Trophoblast cell (in vitro differentiated cells and primary cell): ENCODE data around the gene TRIM69.

ENCODE experiments used
- DNase-seq, 2 donors: peaks; one replicate each; pipeline ENCODE4 v3.0.0-alpha.2; 2016
- H2AFZ ChIP-seq: 2 replicates; pipeline ENCODE4 v1.6.1; 2013; ENCODE audit warnings: low read length, moderate library complexity, mild to moderate bottlenecking; ENCODE audit not compliant: insufficient read depth, poor library complexity
- H2AK5ac ChIP-seq: 2 replicates; pipeline ENCODE4 v1.6.1; 2013; ENCODE audit warnings: mild to moderate bottlenecking, low read length
- H2BK120ac ChIP-seq: 2 replicates; pipeline ENCODE4 v1.6.1; 2013; ENCODE audit warnings: low read length, mild to moderate bottlenecking, moderate library complexity; ENCODE audit not compliant: insufficient read depth, poor library complexity
- H2BK12ac ChIP-seq: 2 replicates; pipeline ENCODE4 v1.6.1; 2013; ENCODE audit warnings: mild to moderate bottlenecking, low read length, moderate library complexity
- H2BK5ac ChIP-seq: 2 replicates; pipeline ENCODE4 v1.6.1; 2013; ENCODE audit warnings: low read length, low read depth, moderate library complexity, mild to moderate bottlenecking; ENCODE audit not compliant: poor library complexity
- H3K14ac ChIP-seq: 2 replicates; pipeline ENCODE4 v1.6.1; 2013; ENCODE audit warnings: mild to moderate bottlenecking, low read length
- H3K18ac ChIP-seq: 2 replicates; pipeline ENCODE4 v1.6.1; 2013; ENCODE audit warnings: mild to moderate bottlenecking, low read length
- H3K23ac ChIP-seq: 2 replicates; pipeline ENCODE4 v1.6.1; 2013; ENCODE audit warnings: low read length
- H3K27ac ChIP-seq: 2 replicates; pipeline ENCODE4 v1.5.1; 2013; ENCODE audit warnings: low read depth, mild to moderate bottlenecking, inconsistent platforms, low read length, moderate library complexity
- H3K27me3 ChIP-seq: 2 replicates; pipeline ENCODE4 v1.6.1; 2013; ENCODE audit warnings: inconsistent platforms, mild to moderate bottlenecking, low read length, moderate library complexity; ENCODE audit not compliant: insufficient read depth
- H3K36me3 ChIP-seq, 2 experiments: 1 replicate in 1 of 2; 2 replicates in 1 of 2; pipeline ENCODE4 v1.6.1; 2013; ENCODE audit warnings: low read length in 2 of 2, mild to moderate bottlenecking in 2 of 2, moderate library complexity in 1 of 2; ENCODE audit not compliant: insufficient read depth in 2 of 2, control insufficient read depth in 1 of 2
- H3K4ac ChIP-seq: 2 replicates; pipeline ENCODE4 v1.6.1; 2013; ENCODE audit warnings: low read depth, mild to moderate bottlenecking, low read length, moderate library complexity
- H3K4me1 ChIP-seq, 2 experiments: 1 replicate in 1 of 2; 2 replicates in 1 of 2; pipeline ENCODE4 v1.6.1; 2013; ENCODE audit warnings: low read length in 2 of 2, mild to moderate bottlenecking in 2 of 2, moderate library complexity in 1 of 2; ENCODE audit not compliant: insufficient read depth in 2 of 2, control insufficient read depth in 1 of 2
- H3K4me2 ChIP-seq: 2 replicates; pipeline ENCODE4 v1.6.1; 2013; ENCODE audit warnings: inconsistent platforms, mild to moderate bottlenecking, low read length, moderate library complexity
- H3K4me3 ChIP-seq: 2 replicates; pipeline ENCODE4 v1.5.1; 2013; ENCODE audit warnings: mild to moderate bottlenecking, low read depth, low read length, inconsistent platforms
- H3K79me1 ChIP-seq: one replicate; pipeline ENCODE4 v1.6.1; 2013; ENCODE audit warnings: low read length
- H3K79me2 ChIP-seq: 2 replicates; pipeline ENCODE4 v1.6.1; 2013; ENCODE audit warnings: low read length, mild to moderate bottlenecking; ENCODE audit not compliant: control insufficient read depth, insufficient read depth, poor library complexity
- H3K9ac ChIP-seq: 2 replicates; pipeline ENCODE4 v1.6.1; 2013; ENCODE audit warnings: mild to moderate bottlenecking, low read length
- H3K9me3 ChIP-seq: 2 replicates; pipeline ENCODE4 v1.6.1; 2013; ENCODE audit warnings: low read depth, mild to moderate bottlenecking, control low read depth, inconsistent platforms, low read length; ENCODE audit not compliant: insufficient read depth
- H4K12ac ChIP-seq: 2 replicates; pipeline ENCODE4 v1.6.1; 2013; ENCODE audit warnings: low read depth, mild to moderate bottlenecking, low read length, moderate library complexity
- H4K8ac ChIP-seq: 2 replicates; pipeline ENCODE4 v1.6.1; 2013; ENCODE audit warnings: low read depth, mild to moderate bottlenecking, low read length, moderate library complexity
- H4K91ac ChIP-seq: one replicate; pipeline ENCODE4 v1.6.1; 2013; ENCODE audit warnings: low read depth, mild to moderate bottlenecking, low read length, moderate library complexity
- WGBS: extraction: QIAGEN DNeasy Blood & Tissue Kit; methylation state at CpG from one replicate; pipeline ENCODE4 v1.1.7; 2013; ENCODE audit warnings: missing lambda C conversion rate; ENCODE audit not compliant: insufficient read length, insufficient coverage; ENCODE audit errors: extremely low coverage; 5-methylcytosine and 5-hydroxymethylcytosine counted together

The TRIM69 gene

DNA sequence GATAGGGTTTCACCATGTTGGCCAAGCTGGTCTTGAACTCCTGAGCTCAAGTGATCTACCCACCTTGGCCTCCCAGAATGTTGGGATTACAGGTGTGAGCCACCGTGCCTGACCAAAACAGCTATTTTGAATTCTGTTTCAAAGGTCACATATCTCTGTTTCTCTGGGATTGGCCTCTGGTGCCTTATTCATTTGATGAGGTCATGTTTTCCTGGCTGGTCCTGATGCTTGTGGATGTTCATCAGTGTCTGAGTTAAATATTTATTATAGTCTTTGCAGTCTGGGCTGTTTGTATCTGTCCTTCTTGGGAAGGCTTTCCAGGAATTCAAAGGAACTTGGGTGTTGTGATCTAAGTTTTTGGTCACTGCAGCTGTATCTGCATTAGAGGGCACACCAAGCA lies 30.3 kb upstream of the TRIM69 start:
- no CpG with 5 or more reads among the region's 1 CpG for WGBS
- no peak overlapping the region for H3K4me2 ChIP-seq
- H3K18ac ChIP-seq = no peak overlapping the region

DNA sequence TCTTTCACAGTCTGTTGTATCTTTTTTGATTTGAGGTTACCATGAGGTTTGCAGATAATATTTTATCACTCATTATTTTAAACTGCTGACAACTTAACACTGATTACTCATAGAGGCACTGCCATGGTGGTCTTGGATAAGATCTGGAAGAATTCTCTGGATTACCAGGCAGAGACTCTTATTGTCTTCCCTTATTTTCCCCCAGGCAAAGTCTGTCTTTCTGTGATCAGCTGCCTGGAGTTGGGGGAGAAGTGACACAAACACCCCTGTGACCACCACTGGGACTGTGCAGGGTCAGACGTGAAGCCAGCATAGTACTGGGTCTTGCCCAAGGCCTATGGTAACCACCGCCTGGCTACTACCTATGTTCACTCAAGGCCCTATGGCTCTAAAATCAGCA lies 29.9 kb upstream of the TRIM69 start:
- H2BK5ac ChIP-seq = no peak overlapping the region
- no peak overlapping the region for H4K8ac ChIP-seq
- peak; percentile 69 to 71 for DNase-seq
- H3K27ac ChIP-seq = peak overlapping the region; percentile 30
- H3K9ac ChIP-seq = no peak overlapping the region
- H3K79me1 ChIP-seq = peaks cover under 1% of the 10 kb centered on the region
- no peak overlapping the region for H3K4me2 ChIP-seq
- peaks cover 12 to 17% of the 10 kb centered on the region in 2 experiments for H3K4me1 ChIP-seq
- H2AK5ac ChIP-seq = no peak overlapping the region
- no peak overlapping the region for H3K14ac ChIP-seq
- H4K91ac ChIP-seq = no peak overlapping the region
- no peak overlapping the region for H3K4ac ChIP-seq
- H2BK120ac ChIP-seq = no peak overlapping the region
- H3K23ac ChIP-seq = no peak overlapping the region
- peaks cover 1% of the 10 kb centered on the region for H3K9me3 ChIP-seq
- no peak overlapping the region for H3K18ac ChIP-seq
- WGBS = no CpG with 5 or more reads among the region's 2 CpGs
- H3K36me3 ChIP-seq = no peaks in the 10 kb centered on the region
- H3K4me3 ChIP-seq = no peak overlapping the region
- no peaks in the 10 kb centered on the region for H3K79me2 ChIP-seq
- H2AFZ ChIP-seq = no peak overlapping the region
- no peak overlapping the region for H4K12ac ChIP-seq
- H3K27me3 ChIP-seq = no peaks in the 10 kb centered on the region
- H2BK12ac ChIP-seq = no peak overlapping the region

More for the DNA sequence above, 30.3 kb upstream of the TRIM69 start:
- peak; percentile 78 to 81 for DNase-seq
- Histone ChIP-seq H3K23ac (no peak overlapping the region), H2AK5ac (no peak overlapping the region), H4K12ac (no peak overlapping the region), H2BK120ac (no peak overlapping the region), H2AFZ (no peak overlapping the region), H3K4me1 (peaks cover 12 to 17% of the 10 kb centered on the region in 2 experiments), H2BK12ac (no peak overlapping the region), H3K4ac (no peak overlapping the region), H3K9ac (no peak overlapping the region), H3K27ac (no peak overlapping the region), H3K27me3 (no peaks in the 10 kb centered on the region), H3K36me3 (no peaks in the 10 kb centered on the region), H4K91ac (no peak overlapping the region), H3K14ac (no peak overlapping the region), H3K79me1 (no peaks in the 10 kb centered on the region), H3K9me3 (peaks cover 1% of the 10 kb centered on the region), H3K79me2 (no peaks in the 10 kb centered on the region), H2BK5ac (no peak overlapping the region), H4K8ac (no peak overlapping the region), H3K4me3 (no peak overlapping the region)

- Histone ChIP-seq H3K4me1 (peaks cover 12 to 17% of the 10 kb centered on the region in 2 experiments), H2BK5ac (peak overlapping the region; percentile 10), H4K12ac (no peak overlapping the region), H3K14ac (peak overlapping the region; percentile 18), H3K4me2 (no peak overlapping the region), H3K4me3 (no peak overlapping the region), H3K9ac (no peak overlapping the region), H3K4ac (no peak overlapping the region), H3K79me1 (peaks cover 6% of the 10 kb centered on the region), H2BK12ac (no peak overlapping the region), H4K8ac (no peak overlapping the region), H2AK5ac (no peak overlapping the region), H3K27me3 (no peaks in the 10 kb centered on the region), H3K9me3 (peaks cover 1% of the 10 kb centered on the region), H4K91ac (peak overlapping the region; percentile 40), H3K18ac (no peak overlapping the region), H3K36me3 (no peaks in the 10 kb centered on the region), H3K23ac (no peak overlapping the region), H2BK120ac (peak overlapping the region; percentile 4), H3K27ac (peak overlapping the region; percentile 30), H2AFZ (no peak overlapping the region), H3K79me2 (peaks cover 3% of the 10 kb centered on the region)
- WGBS = no CpG with 5 or more reads among the region's 2 CpGs
- DNase-seq = peak; percentile 96 to 97
Observed at GRCh38 chr15:44706946-44707636, 29.2 kb upstream of the TRIM69 start.

DNA sequence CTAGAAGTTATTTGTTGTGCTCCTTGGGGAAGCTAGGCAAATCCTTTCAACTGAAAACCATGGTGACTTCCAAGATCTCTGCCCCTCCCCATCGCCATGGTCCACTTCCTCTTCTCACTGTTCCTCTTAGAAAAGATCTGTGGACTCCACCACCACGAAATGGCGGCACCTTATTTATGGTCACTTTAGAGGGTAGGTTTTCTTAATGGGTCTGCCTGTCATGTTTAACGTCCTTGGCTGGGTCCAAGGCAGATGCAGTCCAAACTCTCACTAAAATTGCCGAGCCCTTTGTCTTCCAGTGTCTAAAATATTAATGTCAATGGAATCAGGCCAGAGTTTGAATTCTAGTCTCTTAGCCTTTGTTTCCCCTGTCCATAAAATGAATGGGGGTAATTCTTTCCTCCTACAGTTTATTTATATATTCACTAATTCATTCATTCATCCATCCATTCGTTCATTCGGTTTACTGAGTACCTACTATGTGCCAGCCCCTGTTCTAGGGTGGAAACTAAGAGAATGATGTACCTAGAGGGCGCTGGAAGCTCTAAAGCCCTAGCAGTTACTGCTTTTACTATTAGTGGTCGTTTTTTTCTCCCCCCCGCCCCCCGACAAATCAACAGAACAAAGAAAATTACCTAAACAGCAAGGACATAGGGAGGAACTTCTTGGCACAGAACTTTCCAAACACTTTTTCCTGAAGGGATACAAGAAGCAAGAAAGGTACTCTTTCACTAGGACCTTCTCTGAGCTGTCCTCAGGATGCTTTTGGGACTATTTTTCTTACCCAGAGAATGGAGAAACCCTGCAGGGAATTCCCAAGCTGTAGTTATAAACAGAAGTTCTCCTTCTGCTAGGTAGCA lies 25.9 kb upstream of the TRIM69 start:
- Histone ChIP-seq H4K91ac (no peak overlapping the region), H3K18ac (no peak overlapping the region), H2BK5ac (no peak overlapping the region), H2AFZ (no peak overlapping the region), H4K12ac (no peak overlapping the region), H2BK120ac (no peak overlapping the region), H3K9me3 (peaks cover 1% of the 10 kb centered on the region), H3K4ac (no peak overlapping the region), H3K23ac (no peak overlapping the region), H3K4me1 (peaks cover 14 to 17% of the 10 kb centered on the region in 2 experiments), H2BK12ac (peak overlapping the region; percentile 36), H3K9ac (no peak overlapping the region), H4K8ac (peak overlapping the region; percentile 56), H3K4me2 (peak overlapping the region; percentile 73), H3K27ac (no peak overlapping the region), H3K79me2 (peaks cover 3% of the 10 kb centered on the region), H3K14ac (no peak overlapping the region), H3K36me3 (no peaks in the 10 kb centered on the region), H3K27me3 (no peaks in the 10 kb centered on the region), H3K79me1 (peaks cover 6% of the 10 kb centered on the region), H3K4me3 (no peak overlapping the region), H2AK5ac (no peak overlapping the region)
- peak; percentile 41 to 85 for DNase-seq
- WGBS = no CpG with 5 or more reads among the region's 11 CpGs
